ENCODE results near the gene HJV.

The HJV gene

DNA sequence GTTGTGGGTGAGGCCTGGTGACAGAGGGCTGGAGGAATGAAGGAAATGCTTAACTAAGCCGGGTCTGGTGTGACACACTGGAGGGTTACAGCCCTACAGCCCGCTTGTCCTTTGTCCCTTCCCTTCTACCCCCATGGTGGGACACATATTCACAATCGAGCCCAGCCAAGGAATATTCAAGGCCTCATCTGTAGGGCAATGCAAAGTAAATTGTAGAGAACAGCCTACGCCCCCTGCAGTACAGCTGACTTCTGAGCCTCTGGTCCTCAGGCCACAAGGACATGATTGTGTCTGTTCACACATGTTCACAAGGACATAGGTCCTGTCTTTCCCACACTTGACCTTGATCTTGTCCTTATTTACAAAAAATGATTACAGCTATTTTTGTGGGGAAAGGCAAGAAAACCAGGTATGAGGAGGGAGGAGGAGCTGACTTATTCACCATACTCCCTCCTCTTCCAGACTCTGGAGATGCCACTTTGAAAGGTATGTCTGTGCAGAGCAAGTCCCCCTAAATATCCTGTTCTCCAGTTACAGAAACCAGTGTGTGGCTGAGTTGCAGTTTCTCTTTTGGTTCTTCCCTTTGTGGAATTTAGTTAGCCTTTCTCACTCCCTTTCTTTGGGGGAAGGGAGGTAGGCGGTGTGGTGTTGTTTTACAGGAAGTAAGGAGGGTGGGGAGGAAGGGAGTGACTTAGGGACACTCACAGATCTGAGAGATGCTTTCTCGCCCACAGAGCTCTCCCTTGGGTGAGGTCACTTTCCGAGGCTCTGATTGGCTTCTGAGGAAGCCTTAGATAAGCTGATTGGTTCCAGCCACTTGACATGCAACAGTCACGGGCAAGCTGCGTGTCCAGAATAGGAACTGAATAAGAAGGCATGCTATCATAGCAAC lies 42.4 kb downstream of the HJV start:
- CTCF ChIA-PET = interaction anchor here (0.7 to 24.4 kb wide), 18 partner anchors 13 to 153 kb away, joined by 3 to 787 read pairs (median 6); partner anchors contain the start of genes ANKRD34A, HJV, ITGA10 and NUDT17
- TF ChIP-seq, protein P1, sequence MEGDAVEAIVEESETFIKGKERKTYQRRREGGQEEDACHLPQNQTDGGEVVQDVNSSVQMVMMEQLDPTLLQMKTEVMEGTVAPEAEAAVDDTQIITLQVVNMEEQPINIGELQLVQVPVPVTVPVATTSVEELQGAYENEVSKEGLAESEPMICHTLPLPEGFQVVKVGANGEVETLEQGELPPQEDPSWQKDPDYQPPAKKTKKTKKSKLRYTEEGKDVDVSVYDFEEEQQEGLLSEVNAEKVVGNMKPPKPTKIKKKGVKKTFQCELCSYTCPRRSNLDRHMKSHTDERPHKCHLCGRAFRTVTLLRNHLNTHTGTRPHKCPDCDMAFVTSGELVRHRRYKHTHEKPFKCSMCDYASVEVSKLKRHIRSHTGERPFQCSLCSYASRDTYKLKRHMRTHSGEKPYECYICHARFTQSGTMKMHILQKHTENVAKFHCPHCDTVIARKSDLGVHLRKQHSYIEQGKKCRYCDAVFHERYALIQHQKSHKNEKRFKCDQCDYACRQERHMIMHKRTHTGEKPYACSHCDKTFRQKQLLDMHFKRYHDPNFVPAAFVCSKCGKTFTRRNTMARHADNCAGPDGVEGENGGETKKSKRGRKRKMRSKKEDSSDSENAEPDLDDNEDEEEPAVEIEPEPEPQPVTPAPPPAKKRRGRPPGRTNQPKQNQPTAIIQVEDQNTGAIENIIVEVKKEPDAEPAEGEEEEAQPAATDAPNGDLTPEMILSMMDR (IDR thresholded peaks at IDR 0.05; ENCODE audit: insufficient read depth, low read length, missing control alignments) = peak; percentile 42
- peak overlapping the region; percentile 31 for H3K4me3 ChIP-seq (ENCODE audit: low read depth, low read length)
- DNase-seq (ENCODE audit: low read depth, low spot score) = peak; percentile 100
- POLR2A ChIA-PET = interaction anchor here (0.6 to 2.8 kb wide), 8 partner anchors 10 to 87 kb away, joined by 3 to 15 read pairs (median 4); partner anchors contain the start of genes ANKRD34A, LIX1L and POLR3GL

DNA sequence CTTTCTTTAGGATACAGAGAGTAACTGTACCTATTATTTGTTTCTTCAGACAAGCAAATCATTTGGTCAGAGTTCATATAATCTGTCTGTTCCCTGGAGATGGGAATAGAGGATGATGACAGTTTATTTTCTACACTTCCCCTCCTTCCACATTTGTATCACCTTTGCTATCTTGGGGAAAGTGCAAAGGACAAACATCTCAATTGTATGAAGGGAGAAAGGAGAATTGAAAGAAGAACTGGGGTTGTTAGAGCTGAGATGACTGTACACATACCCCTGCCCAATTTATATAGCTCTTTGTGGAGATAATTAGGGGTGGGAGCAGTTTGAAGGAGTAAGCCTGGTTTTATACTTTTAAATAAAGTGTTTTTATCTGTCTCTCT lies 43.1 kb downstream of the HJV start:
- TF ChIP-seq, protein P1 (IDR thresholded peaks at IDR 0.05; ENCODE audit: insufficient read depth, low read length, missing control alignments) = no peak
- H3K4me3 ChIP-seq (ENCODE audit: low read depth, low read length) = peak overlapping the region; percentile 31; the same call in 1 of the 2 replicates
- ChIA-PET CTCF (interaction anchor here (1.3 to 24.4 kb wide), 18 partner anchors 12 to 134 kb away, joined by 3 to 787 read pairs (median 8); partner anchors contain the start of genes ANKRD34A, HJV, ITGA10 and LIX1L), POLR2A (interaction anchor here (1.1 to 2.8 kb wide), 4 partner anchors 12 to 28 kb away, joined by 3 to 15 read pairs (median 10); partner anchors contain the start of genes ANKRD34A, LIX1L and POLR3GL)
- DNase-seq (ENCODE audit: low read depth, low spot score) = no peak

DNA sequence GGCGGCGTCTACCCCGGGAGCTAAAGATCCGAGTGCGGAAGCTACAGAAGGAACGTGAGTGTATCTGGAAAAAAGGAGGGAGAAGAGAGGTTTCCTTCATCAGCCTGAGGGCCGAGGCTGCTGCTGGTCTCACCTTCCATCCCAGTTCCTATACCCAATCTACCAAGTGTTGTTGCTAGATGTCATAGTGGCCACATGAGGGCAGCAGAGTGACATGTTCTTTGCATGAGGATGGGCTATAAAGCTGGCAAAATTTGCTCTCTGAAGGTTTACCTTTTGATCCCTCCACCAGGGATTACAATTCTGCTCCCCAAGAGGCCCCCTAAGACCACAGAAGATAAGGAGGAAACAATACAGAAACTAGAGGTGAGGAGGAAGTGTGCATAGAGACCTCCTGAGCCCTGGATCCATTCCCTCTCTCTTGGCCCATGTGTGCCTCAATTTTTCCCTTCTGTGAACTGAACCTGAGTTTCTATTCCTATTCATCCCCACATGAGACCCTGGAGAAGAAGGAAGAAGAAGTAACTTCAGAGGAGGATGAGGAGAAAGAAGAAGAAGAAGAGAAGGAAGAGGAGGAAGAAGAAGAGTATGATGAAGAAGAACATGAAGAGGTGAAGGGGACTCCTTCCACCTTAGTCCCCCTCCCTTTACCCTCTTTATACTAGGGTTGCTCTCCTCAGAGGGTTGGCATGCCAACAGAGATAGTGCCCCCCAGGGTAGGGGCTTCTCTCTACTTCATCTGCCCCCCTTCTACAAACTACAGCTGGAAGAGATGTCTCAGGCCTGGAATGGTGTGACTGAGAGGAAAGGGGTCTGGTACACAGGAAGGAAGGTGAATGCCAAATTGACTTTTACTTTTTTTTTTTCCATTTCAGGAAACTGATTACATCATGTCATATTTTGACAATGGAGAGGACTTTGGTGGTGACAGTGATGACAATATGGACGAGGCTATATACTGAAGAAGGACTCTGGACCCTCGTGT lies 43.8 kb downstream of the HJV start:
- POLR2A ChIA-PET = interaction anchor here (0.6 to 2.8 kb wide), 4 partner anchors 13 to 60 kb away, joined by 3 to 15 read pairs (median 6); partner anchors contain the start of genes ANKRD34A and POLR3GL

DNA sequence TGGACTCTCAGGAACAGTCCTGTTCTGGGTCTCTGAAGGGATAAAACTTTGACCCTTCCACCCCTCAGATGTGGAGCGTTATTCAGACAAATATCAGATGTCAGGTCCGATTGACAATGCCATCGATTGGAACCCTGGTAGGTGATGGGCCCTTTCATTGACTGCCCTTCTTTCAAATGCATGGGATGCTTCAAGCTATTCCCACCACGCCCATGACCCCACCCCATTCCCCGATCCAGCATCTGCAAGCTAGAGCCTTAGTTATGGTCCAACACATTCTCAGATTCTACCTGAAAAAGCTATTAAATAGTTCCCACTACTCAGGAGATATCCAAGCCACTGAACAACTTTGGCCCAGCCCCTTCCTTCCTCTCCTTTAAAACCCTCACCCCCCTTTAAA lies 44.5 kb downstream of the HJV start:
- CTCF ChIA-PET = interaction anchor here (0.8 to 24.4 kb wide), 26 partner anchors 11 to 230 kb away, joined by 3 to 787 read pairs (median 6); partner anchors contain the start of genes ANKRD34A, HJV, LIX1L and NUDT17
- no peak overlapping the region for H3K4me3 ChIP-seq (ENCODE audit: low read depth, low read length)
- POLR2A ChIA-PET = interaction anchor here (0.6 to 1.1 kb wide), 2 partner anchors 30 to 61 kb away, joined by 3 read pairs; no protein-coding TSS in a partner anchor
- TF ChIP-seq, protein P1 (IDR thresholded peaks at IDR 0.05; ENCODE audit: insufficient read depth, low read length, missing control alignments) = no peak
- no peak for DNase-seq (ENCODE audit: low read depth, low spot score)

More for the DNA sequence above, 43.8 kb downstream of the HJV start:
- DNase-seq (ENCODE audit: low read depth, low spot score) = no peak
- CTCF ChIA-PET = interaction anchor here (0.8 to 24.4 kb wide), 28 partner anchors 12 to 231 kb away, joined by 3 to 787 read pairs (median 6); partner anchors contain the start of genes ANKRD34A, HJV, ITGA10 and LIX1L
- H3K4me3 ChIP-seq (ENCODE audit: low read depth, low read length) = no peak overlapping the region
- TF ChIP-seq, protein P1 (IDR thresholded peaks at IDR 0.05; ENCODE audit: insufficient read depth, low read length, missing control alignments) = peak; percentile 81

- H3K4me3 ChIP-seq (ENCODE audit: low read depth, low read length) = no peak overlapping the region
- DNase-seq (ENCODE audit: low read depth, low spot score) = no peak
- ChIA-PET CTCF (interaction anchor here (2.9 to 24.4 kb wide), 4 partner anchors 9 to 129 kb away, joined by 14 to 787 read pairs (median 142); partner anchors contain the start of genes ANKRD34A, HJV, NUDT17 and POLR3GL), POLR2A (no interaction called here)
- TF ChIP-seq, protein P1 (IDR thresholded peaks at IDR 0.05; ENCODE audit: insufficient read depth, low read length, missing control alignments) = no peak
Observed at GRCh38 chr1:145975216-145975615, 46.3 kb downstream of the HJV start.
